Body of pancreas (tissue), 4 donors: ENCODE measurements around the gene TP53TG5. TPM values are rescaled to one million over a fixed set of nuclear protein-coding genes. Genes with fewer than 3 reads are reported as not detected.
A peak's percentile ranks its signal among the peaks of the same experiment; 100 is the strongest.

Experiments
- ATAC-seq: fragments of 150-250 bp; one replicate; pipeline ENCODE4 v1.9.1; 2016
- DNase-seq, 4 donors: peaks; one replicate each; pipeline ENCODE4 v3.0.0-alpha.2; 2019
- H3K27ac ChIP-seq, 4 donors: fragments of 200-600 bp; sonication (generic); 1 replicate in 3 of 4; 2 replicates in 1 of 4; pipeline versions ENCODE4 v1.5.1 to v1.6.1; 2016 to 2019; ENCODE audit warnings: mild to moderate bottlenecking in 1 of 4, mixed read lengths in 1 of 4, moderate library complexity in 1 of 4
- H3K27me3 ChIP-seq, 2 donors: fragments of 200-600 bp; sonication (generic); one replicate each; pipeline ENCODE4 v1.6.0; 2016; ENCODE audit warnings: mild to moderate bottlenecking in 1 of 2
- H3K36me3 ChIP-seq, 2 donors: fragments of 200-600 bp; sonication (generic); replicated peaks in 1 of 2; 2 replicates each; pipeline ENCODE4 v1.5.1; 2016; ENCODE audit warnings: low read depth in 2 of 2; ENCODE audit not compliant: insufficient read depth in 1 of 2
- H3K4me1 ChIP-seq: fragments of 200-600 bp; sonication (generic); one replicate; pipeline ENCODE4 v1.6.0; 2016
- H3K4me3 ChIP-seq, 2 donors: fragments of 200-600 bp; sonication (generic); 1 replicate in 1 of 2; 2 replicates in 1 of 2; pipeline ENCODE4 v1.5.1; 2016 to 2019
- H3K9me3 ChIP-seq, 3 donors: fragments of 200-600 bp; sonication (generic); 1 replicate in 2 of 3; 2 replicates in 1 of 3; pipeline ENCODE4 v1.5.1; 2016
- CTCF ChIP-seq, 7 experiments: fragments of 450-650 bp in 4 of 7; fragments of 200-600 bp in 3 of 7; sonication (generic) in 3 of 7; IDR thresholded peaks; one replicate each; pipeline ENCODE4 v1.5.1; 2016 to 2019; ENCODE audit warnings: antibody characterized with exemption in 7 of 7
- POLR2A ChIP-seq, 3 donors: fragments of 450-650 bp; IDR thresholded peaks; one replicate each; pipeline ENCODE4 v1.6.1; 2016; ENCODE audit warnings: antibody characterized with exemption in 3 of 3, mild to moderate bottlenecking in 2 of 3
- WGBS, 2 donors: methylation state at CpG; one replicate each; pipeline ENCODE4 v1.1.5; 2017; 5-methylcytosine and 5-hydroxymethylcytosine counted together
- intact Hi-C: fragments of 100-400 bp; cut with DNase I; formaldehyde crosslinking; loops from one replicate; pipeline ENCODE4 v1.15.1; 2023
- total RNA-seq, 2 donors: library from RNA; depleted of rRNA; stranded (reverse); fragments of >200 nt; gene quantifications; one replicate each; pipeline ENCODE4 v1.1.0, GENCODE V29; 2016

TP53TG5 gene
- total RNA-seq, 2 donors from 2014 or later: not detected

- H3K9me3 ChIP-seq: no peaks in the 10 kb centered on the region
- H3K27ac ChIP-seq: peak overlapping the region in 3 of 4 donors; percentile 42 to 57 (median 52)
- intact Hi-C loops: no loop called here
- no peaks in the 10 kb centered on the region for H3K36me3 ChIP-seq
- peaks cover 14% of the 10 kb centered on the region for H3K4me1 ChIP-seq
- H3K4me3 ChIP-seq: peak overlapping the region; percentile 10
- DNase-seq (peak; percentile 88 to 94 (median 90)), ATAC-seq (peak; percentile 93)
- WGBS, 2 donors: 3 to 15% methylated on average over 19 to 38 of the region's 38 CpGs
- TF ChIP-seq CTCF (IDR thresholded peaks at IDR 0.05) (peak; percentile 77 to 95 (median 91)), POLR2A (IDR thresholded peaks at IDR 0.05) (no peak)
- no peaks in the 10 kb centered on the region for H3K27me3 ChIP-seq
Observed at GRCh38 chr20:45373353-45374100, 4.6 kb downstream of the TP53TG5 start.

GRCh38 chr20:45372646-45373352 lies 5.3 kb downstream of the TP53TG5 start:
- H3K4me1 ChIP-seq: peaks cover 14% of the 10 kb centered on the region
- H3K4me3 ChIP-seq: no peak overlapping the region
- H3K36me3 ChIP-seq: no peaks in the 10 kb centered on the region
- DNase-seq (peak in 2 of 4 donors; percentile 44 to 49), ATAC-seq (peak; percentile 39)
- intact Hi-C loops: no loop called here
- peak overlapping the region in 3 of 4 donors; percentile 42 to 57 (median 52) for H3K27ac ChIP-seq
- 45 to 53% methylated on average over 16 to 27 of the region's 30 CpGs for WGBS, 2 donors
- H3K27me3 ChIP-seq: no peaks in the 10 kb centered on the region
- TF ChIP-seq CTCF (IDR thresholded peaks at IDR 0.05) (no peak), POLR2A (IDR thresholded peaks at IDR 0.05) (no peak)
- H3K9me3 ChIP-seq: no peaks in the 10 kb centered on the region

- TF ChIP-seq CTCF (IDR thresholded peaks at IDR 0.05) (no peak), POLR2A (IDR thresholded peaks at IDR 0.05) (no peak)
- Histone ChIP-seq H3K36me3 (no peaks in the 10 kb centered on the region), H3K27me3 (no peaks in the 10 kb centered on the region), H3K27ac (no peak overlapping the region), H3K9me3 (no peaks in the 10 kb centered on the region), H3K4me1 (peaks cover 14% of the 10 kb centered on the region), H3K4me3 (no peak overlapping the region)
- ATAC-seq (no peak), DNase-seq (no peak)
- 87 to 92% methylated on average over 10 of the region's 10 CpGs for WGBS, 2 donors
- intact Hi-C loops: no loop called here
Observed at GRCh38 chr20:45372241-45372640, 5.9 kb downstream of the TP53TG5 start.

- TF ChIP-seq POLR2A (IDR thresholded peaks at IDR 0.05) (no peak), CTCF (IDR thresholded peaks at IDR 0.05) (no peak)
- Histone ChIP-seq H3K4me1 (peaks cover 14% of the 10 kb centered on the region), H3K9me3 (no peaks in the 10 kb centered on the region), H3K27me3 (no peaks in the 10 kb centered on the region), H3K4me3 (no peak overlapping the region), H3K36me3 (no peaks in the 10 kb centered on the region), H3K27ac (no peak overlapping the region)
- no peak for DNase-seq
- intact Hi-C loops: no loop called here
- 63 to 94% methylated on average over 3 of the region's 3 CpGs for WGBS, 2 donors
- ATAC-seq: no peak
Observed at GRCh38 chr20:45370571-45371160, 7.5 kb downstream of the TP53TG5 start.
